ENCODE data around the gene MYO7A. TPM values are rescaled to one million over a fixed set of nuclear protein-coding genes. Genes with fewer than 3 reads are reported as not detected.

MYO7A gene
- total and polyA plus RNA-seq, 2 donors (not counting 3 experiments of a cell fraction or from before 2014, with no cell fraction given): 1.3 to 3.6 TPM

- H3K36me3 ChIP-seq (ENCODE audit: control insufficient read depth in 2 of 2, extremely low read depth in 1 of 2, insufficient read depth in 2 of 2, low read length in 2 of 2): no peaks in the 10 kb centered on the region
- DNase-seq (ENCODE audit: low read depth, low spot score) (no peak), FAIRE-seq (no peak)
- no peak overlapping the region for H3K4me3 ChIP-seq (replicated peaks in 1 of 3; ENCODE audit: insufficient read depth in 1 of 3, low read depth in 1 of 3, low read length in 3 of 3)
- TF ChIP-seq EZH2 (IDR thresholded peaks at IDR 0.05; ENCODE audit: borderline replicate concordance, low read depth, low read length, severe bottlenecking): no peak
- no peak for TF ChIP-seq POLR2AphosphoS5 (IDR thresholded peaks at IDR 0.05; ENCODE audit: insufficient read depth, low read depth, low read length)
- no peak for TF ChIP-seq FOS (IDR thresholded peaks at IDR 0.05; ENCODE audit: borderline replicate concordance, insufficient read depth, low read length)
- TF ChIP-seq GATA2 (IDR thresholded peaks at IDR 0.05; ENCODE audit: insufficient read depth, insufficient read length, low read depth, low read length): no peak
- no peak for TF ChIP-seq POLR2A (IDR thresholded peaks at IDR 0.05; ENCODE audit: low read depth, low read length)
- TF ChIP-seq CTCF (IDR thresholded peaks at IDR 0.05; ENCODE audit: extremely low read depth in 1 of 2, insufficient read depth in 1 of 2, low read depth in 1 of 2, low read length in 2 of 2): no peak
- TF ChIP-seq MAX (IDR thresholded peaks at IDR 0.05; ENCODE audit: insufficient read depth, insufficient read length): no peak
- TF ChIP-seq MYC (IDR thresholded peaks at IDR 0.05; ENCODE audit: low read depth, low read length): no peak
- no peak for TF ChIP-seq JUN (IDR thresholded peaks at IDR 0.05; ENCODE audit: borderline replicate concordance, insufficient read depth, insufficient read length, low read depth)
- H3K27ac ChIP-seq (ENCODE audit: insufficient read depth, low read depth, low read length): no peak overlapping the region
- H2AFZ ChIP-seq (ENCODE audit: low read depth, low read length): no peak overlapping the region
- intact Hi-C loops (cut with micrococcal nuclease) (no loop called here), dilution Hi-C loops (cut with MboI; ENCODE audit: extremely low pct_ligation_motif_present, low sequenced_read_pairs) (no loop called here)
- H3K27me3 ChIP-seq (ENCODE audit: control insufficient read depth in 2 of 2, insufficient read depth in 2 of 2, low read length in 2 of 2): peaks cover 0 to 2% of the 10 kb centered on the region in 2 experiments
- ChIA-PET POLR2A (no interaction called here), CTCF (interaction anchor here (0.9 to 1.0 kb wide), 2 partner anchors 29 to 109 kb away, joined by 3 to 6 read pairs; no protein-coding TSS in a partner anchor)
- H4K20me1 ChIP-seq (replicated peaks; ENCODE audit: control insufficient read depth, extremely low read depth, insufficient read depth, low read length): no peaks in the 10 kb centered on the region
- H3K9ac ChIP-seq (replicated peaks; ENCODE audit: extremely low read depth, insufficient read depth, low read length): no peak overlapping the region
- no peaks in the 10 kb centered on the region for H3K9me1 ChIP-seq (replicated peaks; ENCODE audit: control insufficient read depth, extremely low read depth, insufficient read depth, low read length)
- no peaks in the 10 kb centered on the region for H3K79me2 ChIP-seq (ENCODE audit: control insufficient read depth, insufficient read depth, low read length)
- H3K4me1 ChIP-seq (ENCODE audit: control insufficient read depth, extremely low read depth, insufficient read depth, low read length): no peaks in the 10 kb centered on the region
- BruUV-seq (replicated peaks): no TSS peak
- no peak overlapping the region for H3K4me2 ChIP-seq (ENCODE audit: insufficient read depth, low read length)
- H3K9me3 ChIP-seq (replicated peaks; ENCODE audit: control insufficient read depth, insufficient read depth, low read length): no peaks in the 10 kb centered on the region
Observed at GRCh38 chr11:77156396-77157195, 28.6 kb downstream of the MYO7A start.

Measured in endothelial cell of umbilical vein (primary cell).